T-helper 1 cell (primary cell): Measurements from ENCODE around the gene TBC1D9B.
"Not testable (repeated sequence)": the region's sequence is repeated elsewhere in the genome, so short reads cannot be mapped to it uniquely, and the experiment has no call there.

Experiments
- DNase-seq, 5 donors: peaks; one replicate each; pipeline ENCODE4 v3.0.0-alpha.2; 2012 to 2020

The TBC1D9B gene

DNA sequence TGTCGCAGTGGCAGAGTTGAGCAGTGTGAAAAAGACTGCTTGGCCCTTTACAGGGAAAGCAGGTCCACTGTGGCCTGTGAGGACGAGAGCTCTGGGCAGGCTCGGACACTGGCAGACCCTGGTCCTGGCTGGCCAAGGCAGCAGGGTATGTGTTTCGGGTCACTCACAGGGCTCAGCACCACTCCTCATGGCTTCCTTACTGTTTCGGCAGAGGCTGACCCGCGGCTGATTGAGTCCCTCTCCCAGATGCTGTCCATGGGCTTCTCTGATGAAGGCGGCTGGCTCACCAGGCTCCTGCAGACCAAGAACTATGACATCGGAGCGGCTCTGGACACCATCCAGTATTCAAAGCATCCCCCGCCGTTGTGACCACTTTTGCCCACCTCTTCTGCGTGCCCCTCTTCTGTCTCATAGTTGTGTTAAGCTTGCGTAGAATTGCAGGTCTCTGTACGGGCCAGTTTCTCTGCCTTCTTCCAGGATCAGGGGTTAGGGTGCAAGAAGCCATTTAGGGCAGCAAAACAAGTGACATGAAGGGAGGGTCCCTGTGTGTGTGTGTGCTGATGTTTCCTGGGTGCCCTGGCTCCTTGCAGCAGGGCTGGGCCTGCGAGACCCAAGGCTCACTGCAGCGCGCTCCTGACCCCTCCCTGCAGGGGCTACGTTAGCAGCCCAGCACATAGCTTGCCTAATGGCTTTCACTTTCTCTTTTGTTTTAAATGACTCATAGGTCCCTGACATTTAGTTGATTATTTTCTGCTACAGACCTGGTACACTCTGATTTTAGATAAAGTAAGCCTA lies 71.3 kb downstream of the TBC1D9B start:
- peak; percentile 36 to 72 (median 54) for DNase-seq

DNA sequence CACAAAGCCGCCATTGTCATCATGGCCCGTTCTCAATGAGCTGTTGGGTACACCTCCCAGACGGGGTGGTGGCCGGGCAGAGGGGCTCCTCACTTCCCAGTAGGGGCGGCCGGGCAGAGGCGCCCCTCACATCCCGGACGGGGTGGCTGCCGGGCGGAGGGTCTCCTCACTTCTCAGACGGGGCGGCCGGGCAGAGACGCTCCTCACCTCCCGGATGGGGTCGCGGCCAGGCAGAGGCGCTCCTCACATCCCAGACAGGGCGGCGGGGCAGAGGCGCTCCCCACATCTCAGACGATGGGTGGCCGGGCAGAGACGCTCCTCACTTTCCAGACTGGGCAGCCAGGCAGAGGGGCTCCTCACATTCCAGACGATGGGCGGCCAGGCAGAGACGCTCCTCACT lies 72.8 kb downstream of the TBC1D9B start:
- DNase-seq = not testable (repeated sequence)

DNA sequence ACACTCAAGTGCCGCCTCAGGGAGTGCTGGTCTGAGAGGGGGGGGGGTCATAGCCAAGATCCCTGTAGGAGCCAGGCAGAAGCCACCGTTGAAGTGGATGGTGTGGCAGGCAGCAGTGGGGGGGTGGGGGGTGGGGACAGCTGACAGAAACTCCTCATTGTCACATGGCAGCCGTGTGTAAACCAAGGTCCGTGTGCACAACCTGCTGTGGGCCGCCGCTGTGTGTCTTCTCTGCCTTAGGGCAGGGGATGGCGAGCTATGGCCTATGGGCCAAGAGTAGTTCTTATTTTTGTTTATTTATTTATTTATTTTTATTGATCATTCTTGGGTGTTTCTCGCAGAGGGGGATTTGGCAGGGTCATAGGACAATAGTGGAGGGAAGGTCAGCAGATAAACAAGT lies 73.6 kb downstream of the TBC1D9B start:
- no peak for DNase-seq

DNA sequence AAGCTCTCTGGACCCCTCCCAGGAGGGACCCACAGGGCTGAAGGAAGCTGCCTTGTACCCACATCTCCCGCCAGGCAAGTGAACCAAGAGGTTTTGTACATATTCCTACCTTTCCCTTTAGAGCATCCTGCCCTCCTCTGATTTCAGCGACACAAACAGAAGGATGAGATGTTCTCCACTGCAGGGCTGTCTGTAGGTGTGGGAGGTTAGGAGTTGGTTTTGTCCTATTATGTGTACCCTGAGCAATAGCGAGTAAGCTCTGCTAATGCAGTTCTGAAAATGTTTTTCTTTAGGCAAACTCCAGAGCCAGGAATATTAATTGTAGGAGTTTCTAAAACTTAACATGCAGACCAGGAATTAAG lies 74.0 kb downstream of the TBC1D9B start:
- DNase-seq = no peak

DNA sequence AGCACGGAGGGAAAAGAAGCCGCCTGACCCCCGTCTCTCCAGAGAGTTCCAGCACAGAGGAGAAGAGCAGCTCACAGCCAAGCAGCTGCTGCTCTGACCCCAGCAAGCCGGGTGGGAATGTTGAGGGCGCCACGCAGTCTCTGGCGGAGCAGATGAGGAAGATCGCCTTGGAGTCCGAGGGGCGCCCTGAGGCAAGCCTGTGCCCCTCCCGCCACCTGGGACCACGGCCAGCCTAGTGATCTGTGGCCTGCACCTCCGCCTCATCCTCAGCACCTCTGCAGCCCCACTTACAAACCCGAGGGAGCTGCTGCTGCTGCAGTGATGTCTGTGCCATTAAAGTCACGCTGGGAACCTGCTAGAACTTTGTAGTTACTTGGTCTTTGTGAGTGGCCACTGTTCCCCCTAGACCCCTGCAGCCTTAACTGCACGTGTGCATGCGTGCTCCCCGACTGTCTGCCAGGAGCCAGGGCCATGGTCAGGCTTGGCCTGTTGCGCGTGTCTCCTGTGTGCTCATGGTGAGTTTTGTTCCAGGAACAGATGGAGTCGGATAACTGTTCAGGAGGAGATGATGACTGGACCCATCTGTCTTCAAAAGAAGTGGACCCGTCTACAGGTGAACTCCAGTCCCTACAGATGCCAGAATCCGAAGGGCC lies 74.5 kb downstream of the TBC1D9B start:
- DNase-seq = no peak

DNA sequence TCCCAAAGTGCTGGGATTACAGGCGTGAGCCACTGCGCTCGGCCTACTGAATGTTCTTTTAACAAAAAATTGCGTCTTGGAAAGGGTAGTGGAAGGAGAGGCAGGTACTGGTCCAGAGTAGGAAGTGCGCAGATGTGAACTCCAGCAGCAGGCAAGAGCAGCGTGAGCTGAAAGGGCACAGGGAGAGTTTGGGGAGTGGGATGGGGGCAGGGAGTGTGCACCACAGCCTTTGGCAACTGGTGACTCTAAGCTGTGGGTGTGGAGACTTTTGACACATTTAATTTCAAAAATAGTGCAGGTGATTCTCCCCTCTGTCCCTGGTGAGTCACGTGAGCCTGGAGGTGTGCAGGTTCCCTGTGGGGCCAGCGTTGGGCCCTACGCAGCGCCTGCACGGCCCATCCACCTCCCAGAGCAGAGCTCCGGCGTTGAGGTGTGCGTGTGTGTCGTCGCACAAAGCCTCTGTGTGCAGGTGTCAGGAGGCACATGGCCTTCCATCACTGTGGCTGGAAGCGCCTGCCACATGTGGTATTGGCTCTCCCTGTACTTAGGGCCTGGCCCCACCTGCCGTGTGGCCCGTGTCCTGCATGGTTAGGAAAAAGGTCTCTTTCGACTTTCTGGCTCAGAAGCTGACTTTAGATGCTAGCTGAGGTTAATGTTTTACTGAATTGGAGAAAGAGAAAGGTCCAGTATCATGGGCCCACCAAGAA lies 75.5 kb downstream of the TBC1D9B start:
- no peak for DNase-seq

DNA sequence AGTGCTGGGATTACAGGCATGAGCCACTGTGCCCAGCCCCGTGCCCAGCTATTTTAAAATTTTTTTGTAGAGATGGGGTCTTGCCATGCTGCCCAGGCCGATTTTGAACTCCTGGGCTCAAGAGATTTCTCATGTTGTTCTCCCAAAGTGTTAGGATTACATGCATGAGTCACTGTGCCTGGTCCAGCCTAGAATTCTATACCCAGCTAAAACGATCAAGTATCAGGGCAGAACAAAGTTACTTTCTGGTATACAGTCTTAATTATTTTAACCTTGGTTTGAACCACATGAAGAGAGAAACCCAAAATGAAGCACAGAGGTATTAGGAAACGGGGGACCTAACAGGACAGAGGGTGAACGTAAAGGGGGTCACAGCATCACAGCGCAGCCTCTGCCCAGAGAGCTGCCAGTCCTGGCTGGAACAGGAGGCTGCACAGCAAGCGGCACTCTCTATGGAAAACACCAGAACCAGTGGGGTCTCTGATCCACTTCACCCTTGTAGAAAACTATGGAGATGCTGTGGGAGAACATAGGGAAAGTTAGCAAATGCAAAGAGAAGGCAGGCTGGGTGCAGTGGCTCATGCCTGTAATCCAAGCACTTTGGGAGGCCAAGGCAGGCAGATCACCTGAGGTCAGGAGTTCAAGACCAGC lies 76.8 kb downstream of the TBC1D9B start:
- no peak for DNase-seq

DNA sequence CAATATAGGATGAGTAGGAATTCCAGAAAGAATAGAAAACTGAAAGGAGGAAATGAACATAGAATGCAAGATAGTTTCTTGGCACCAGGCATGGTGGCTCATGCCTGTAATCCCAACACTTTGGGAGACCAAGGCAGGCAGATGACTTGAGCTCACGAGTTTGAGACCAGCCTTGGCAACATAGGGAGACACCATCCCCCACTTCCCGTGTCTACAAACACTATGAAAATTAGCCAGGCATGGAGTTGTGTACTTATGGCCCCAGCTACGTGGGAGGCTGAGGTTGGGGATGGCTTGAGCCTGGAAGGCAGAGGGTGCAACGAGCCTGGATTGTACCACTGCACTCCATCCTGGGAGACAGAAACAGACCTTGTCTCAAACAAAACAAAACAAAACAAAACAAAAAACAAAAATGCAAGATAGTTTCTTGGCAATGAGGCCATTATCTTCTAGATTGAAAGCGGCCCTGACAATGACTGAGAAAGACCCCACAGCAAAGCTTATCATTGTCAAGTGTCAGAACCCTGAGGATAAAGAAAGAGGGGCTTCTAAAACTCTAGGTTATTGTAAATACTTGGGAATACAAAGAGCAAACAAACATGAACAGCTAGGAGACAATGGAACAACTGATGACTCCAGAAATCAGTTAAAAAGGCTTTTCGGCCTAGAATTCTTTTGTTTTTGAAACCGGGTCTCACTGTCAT lies 77.8 kb downstream of the TBC1D9B start:
- no peak for DNase-seq

DNA sequence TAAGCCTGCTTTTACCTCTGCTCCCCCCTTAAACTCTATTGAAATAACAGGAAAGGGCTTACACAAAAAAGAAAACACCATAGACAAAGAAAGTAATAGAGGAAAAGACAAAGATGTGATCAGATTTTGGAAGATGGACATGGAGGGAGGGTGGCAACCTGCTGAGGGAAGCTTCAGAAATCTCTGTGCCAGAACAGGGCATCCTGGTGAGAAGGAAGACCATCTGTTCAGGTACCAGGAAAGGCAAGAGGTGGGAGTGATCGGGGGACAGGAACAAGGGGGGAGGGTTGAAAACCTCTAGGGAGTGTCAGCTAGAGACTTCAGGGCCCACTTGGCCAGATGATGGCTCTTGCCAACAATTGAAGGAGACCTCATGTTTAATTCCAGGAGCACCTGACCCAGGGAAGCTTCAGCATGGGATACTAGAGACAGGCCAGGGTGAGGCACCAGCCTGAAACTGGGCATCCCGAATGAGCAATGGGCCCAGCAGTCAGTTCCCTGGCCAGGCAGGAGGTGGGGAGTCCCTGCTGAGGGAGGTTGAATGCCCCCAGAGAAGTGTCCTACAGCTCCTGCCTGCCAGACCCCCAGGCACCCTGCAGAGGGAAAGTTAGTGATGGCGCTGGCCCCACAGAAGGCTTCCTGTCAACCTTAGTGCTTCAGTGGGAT lies 78.8 kb downstream of the TBC1D9B start:
- DNase-seq = no peak

DNA sequence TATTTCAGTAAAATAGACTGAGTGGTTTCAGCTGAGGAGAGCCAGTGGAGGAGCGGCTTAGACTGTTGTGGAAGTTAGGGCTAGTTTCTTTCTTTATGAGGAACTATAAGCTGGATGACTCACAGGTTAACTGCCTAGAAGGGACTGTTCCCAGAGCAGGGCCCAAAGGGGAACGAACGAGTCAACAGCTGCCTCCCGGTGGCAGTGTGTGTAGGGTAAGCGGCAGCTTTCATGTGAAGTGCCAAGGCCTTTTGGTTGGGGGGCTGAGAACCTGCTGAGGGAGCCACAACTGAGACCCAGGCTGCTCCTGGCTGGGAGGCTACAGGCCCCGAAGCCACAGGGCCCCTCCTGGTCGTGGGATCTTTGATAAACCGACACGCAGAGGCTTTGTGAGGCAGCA lies 80.0 kb downstream of the TBC1D9B start:
- no peak for DNase-seq

DNA sequence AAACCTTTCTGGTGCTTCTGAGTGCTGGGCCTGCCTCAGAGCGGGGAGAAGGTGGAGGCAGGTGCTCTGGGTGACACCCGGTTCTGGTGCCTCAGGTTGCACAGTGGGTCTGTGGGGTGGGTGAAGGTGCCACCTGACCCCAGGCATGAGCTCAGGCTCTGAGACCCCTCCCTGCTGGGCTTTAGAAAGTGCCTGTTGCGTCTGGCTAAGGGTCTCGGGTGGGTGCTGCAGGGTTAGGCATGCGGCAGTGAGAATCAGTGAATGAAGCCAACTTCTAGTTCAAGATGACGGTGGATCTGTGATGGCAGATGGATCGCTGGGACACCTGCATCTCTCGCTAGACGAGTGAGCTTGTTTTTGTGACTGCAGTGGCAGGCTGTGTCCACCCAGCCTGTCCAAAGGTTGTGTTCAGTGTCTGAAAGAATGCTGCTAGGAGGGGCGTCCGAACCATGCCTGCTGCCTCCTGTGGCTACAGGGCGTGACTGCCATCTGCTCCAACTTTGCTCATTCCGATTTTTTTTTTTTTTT lies 82.0 kb downstream of the TBC1D9B start:
- no peak for DNase-seq

DNA sequence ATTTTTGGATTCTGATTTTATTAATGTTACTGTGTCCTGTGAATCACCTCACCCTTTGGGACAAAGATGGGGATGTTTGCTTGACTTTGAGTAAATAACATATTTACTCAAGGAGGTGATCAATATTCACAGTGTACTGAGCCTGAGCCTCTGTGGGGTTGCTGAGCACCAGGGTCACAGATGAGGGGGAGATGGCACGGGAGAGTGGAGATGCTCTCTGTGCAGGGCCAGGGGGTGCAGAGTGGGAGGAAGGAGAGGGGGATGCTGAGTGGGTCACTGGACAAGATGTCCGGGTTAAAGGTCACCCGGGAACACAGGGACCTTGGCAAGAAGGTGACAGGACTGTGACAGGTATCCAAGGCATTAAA lies 83.0 kb downstream of the TBC1D9B start:
- DNase-seq = no peak

DNA sequence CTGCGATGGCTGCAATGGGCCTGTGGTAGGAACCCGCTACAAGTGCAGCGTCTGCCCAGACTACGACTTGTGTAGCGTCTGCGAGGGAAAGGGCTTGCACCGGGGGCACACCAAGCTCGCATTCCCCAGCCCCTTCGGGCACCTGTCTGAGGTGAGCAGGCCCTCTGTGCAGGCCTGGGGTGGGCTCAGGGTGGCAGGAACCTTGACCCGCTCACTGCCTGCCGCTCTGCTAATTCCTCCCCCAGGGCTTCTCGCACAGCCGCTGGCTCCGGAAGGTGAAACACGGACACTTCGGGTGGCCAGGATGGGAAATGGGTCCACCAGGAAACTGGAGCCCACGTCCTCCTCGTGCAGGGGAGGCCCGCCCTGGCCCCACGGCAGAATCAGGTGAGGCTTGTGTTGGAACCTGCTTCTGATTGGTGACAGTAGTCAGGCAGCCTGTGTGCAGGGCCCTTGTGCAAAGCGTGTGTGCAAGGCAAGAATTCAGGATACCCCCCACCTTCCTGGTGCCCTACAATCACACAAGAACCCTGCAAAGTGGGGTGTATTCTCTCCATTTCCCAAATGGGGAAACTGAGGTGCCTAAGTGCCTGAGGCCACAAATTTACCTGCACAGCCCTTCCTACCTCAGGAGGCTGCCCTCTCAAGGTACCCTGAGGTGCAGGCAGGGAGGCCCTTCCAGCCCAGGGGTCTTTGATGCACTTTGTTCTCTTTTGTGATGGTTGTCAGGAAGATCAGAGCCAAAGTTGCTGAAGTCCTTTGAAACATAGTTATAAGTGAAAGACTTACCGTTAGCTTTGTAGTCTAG lies 83.6 kb downstream of the TBC1D9B start:
- DNase-seq = no peak

DNA sequence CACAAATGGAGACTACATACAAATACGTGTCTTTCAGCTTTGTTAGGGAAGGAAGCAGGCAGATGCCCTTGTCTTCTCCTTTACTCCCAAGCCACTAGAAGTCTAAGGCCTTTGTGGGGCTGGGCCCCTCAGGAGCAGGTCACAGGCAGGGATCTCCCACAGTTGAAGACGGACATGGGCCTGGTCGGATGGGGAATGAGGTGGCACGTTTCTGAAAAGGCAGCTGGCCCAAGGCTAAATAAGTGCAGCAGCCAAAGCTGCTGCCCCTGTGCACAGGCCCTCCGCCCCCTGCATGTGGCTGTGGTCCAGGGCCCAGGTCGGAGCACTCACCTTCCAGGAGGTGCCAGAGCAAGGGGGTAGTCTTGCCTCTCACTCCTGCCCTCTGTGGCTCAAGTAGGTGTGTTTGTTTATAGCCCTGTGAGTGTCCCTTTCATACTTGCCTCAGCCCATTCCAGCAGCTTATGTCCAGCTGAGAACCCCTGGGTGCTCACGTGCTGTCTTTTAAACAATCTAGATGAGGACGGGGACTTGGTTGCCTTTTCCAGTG lies 85.2 kb downstream of the TBC1D9B start:
- no peak for DNase-seq

DNA sequence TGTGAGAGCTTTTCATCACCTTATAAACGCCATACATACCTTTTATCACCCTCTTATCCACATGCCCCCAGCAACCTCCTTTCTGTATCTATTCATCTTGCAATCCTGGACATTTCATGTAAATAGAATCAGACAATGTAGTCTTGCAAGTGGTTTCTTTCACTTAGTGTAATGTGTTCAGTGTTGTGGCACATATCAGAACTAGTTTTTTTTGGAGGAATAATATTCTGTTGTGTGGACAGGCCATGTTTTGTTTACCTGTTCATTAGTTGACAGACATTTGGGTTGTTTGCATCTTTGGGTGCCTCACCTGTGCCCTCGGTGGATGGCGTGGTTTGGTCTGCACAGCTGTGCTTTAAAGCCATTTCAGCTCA lies 85.7 kb downstream of the TBC1D9B start:
- DNase-seq = no peak

DNA sequence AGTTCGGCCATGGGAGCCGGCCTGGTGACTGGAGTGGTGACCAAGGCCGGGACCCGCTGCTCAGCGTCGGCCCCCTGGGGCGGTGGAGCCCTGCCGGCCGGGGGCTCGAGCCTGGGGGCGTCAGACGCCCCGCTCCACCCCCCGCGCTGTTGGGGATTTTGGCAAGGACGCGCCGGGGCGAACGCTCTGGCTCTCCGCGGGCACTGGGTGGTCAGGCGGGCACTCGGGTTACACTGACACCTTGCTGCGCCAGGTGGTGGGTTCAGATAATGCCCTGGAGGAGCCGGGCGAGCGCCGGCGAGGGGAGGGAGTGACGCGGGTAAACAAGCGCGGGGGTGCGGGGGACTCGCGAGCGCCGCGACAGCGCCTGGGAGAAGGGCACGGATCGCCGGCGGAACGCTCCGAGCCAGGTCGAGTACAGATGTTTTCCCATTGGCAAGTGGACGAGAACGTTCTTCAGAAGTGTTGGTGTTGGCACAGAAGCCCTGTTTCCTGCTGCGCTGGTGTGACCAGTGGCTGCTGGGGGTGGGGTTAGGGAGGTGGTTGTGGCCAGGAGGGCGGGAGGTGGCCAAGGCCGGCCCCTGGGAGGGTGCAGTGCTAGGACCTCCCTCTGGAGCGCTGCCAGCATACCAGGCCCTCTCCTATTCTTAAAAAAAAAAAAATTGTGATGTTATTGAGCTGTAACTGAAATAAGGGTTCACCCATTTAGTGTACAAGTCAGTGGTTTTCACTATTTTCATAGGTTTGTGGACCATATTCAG lies 86.2 kb downstream of the TBC1D9B start:
- DNase-seq = peak; percentile 83 to 87 (median 85)

DNA sequence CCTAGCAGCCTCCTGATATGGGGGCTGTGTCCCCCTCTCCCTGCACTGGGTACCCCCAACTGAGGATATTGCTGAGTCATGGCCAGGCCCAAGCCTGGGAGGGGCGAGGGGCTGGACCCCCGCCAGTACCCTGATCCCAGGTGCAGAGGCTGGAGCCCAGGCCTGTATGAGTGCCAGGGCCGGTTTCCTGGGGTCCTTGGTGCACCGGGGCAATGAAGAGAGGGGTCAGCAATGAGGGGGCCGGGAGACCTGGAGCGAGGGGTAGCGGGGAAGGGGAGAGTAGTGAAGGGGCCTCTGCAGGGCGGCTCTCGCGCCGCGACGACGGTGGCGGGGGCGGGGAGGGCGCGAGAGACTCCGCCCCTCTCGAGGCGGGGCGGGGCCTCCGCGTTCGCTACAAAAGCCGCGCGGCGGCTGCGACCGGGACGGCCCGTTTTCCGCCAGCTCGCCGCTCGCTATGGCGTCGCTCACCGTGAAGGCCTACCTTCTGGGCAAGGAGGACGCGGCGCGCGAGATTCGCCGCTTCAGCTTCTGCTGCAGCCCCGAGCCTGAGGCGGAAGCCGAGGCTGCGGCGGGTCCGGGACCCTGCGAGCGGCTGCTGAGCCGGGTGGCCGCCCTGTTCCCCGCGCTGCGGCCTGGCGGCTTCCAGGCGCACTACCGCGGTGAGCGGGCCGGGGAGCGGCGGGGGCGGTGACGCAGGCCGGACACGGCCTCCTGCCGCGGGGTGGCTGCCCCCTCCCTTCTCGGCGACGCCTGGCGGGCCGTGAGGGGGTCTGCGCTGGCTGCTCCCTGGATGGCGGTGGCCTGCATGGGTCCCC lies 87.0 kb downstream of the TBC1D9B start, which contains the start of gene SQSTM1:
TSS of gene SQSTM1 (plus strand) at position 423 of the 815 bp plus-strand sequence. CDS start at position 455, 32 bp downstream.
- peak; percentile 59 to 81 (median 73) for DNase-seq

DNA sequence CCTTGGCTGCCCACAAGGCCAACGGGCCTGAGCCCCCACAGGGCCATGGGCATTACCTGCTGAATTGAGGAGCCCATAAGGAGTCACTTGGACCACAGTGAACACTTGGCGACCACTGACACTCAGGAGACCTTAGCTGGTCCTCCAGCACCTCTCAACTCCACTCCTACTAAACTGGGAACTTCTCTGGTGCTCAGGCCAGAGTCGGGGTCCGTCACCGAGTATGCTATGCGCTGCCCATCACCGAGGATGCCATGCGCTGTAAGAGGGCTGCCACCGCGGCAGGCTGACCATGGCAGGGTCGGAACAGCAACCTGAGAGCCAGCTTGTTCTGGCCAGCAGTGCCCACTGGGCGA lies 87.6 kb downstream of the TBC1D9B start:
- DNase-seq = no peak
